ENCODE results near the gene TOX3. TPM values are rescaled to one million over a fixed set of nuclear protein-coding genes. Genes with fewer than 3 reads are reported as not detected.

Gene TOX3
- total and polyA plus RNA-seq, 2 donors (not counting 1 experiment from before 2014, with no cell fraction given) = not detected

GRCh38 chr16:52399116-52399515 lies 147.8 kb downstream of the TOX3 start:
- no peaks in the 10 kb centered on the region for H3K4me1 Mint-ChIP-seq
- no peak overlapping the region for H3K4me3 Mint-ChIP-seq
- no peak overlapping the region for H3K9ac ChIP-seq (ENCODE audit: low read length)
- intact Hi-C loops (cut with micrococcal nuclease) = no loop called here
- no peak overlapping the region for H3K4me3 ChIP-seq (ENCODE audit: control extremely low read depth in 1 of 5, extremely low read depth in 1 of 5, insufficient read depth in 1 of 5, low read depth in 2 of 5, low read length in 4 of 5)
- H3K79me2 ChIP-seq (ENCODE audit: control insufficient read depth, insufficient read depth, low read length) = no peaks in the 10 kb centered on the region
- no peak for ATAC-seq (ENCODE audit: low read depth)
- DNase-seq = no peak
- CTCF ChIA-PET = no interaction called here
- peaks cover 5% of the 10 kb centered on the region for H3K9me3 Mint-ChIP-seq (ENCODE audit: insufficient read depth)
- H3K27ac Mint-ChIP-seq = no peak overlapping the region
- peaks cover 0 to 4% (median 0%) of the 10 kb centered on the region in 3 donors for H3K9me3 ChIP-seq (ENCODE audit: control extremely low read depth in 1 of 3, control insufficient read depth in 2 of 3, insufficient read depth in 1 of 3, low read length in 2 of 3)
- H3K27me3 Mint-ChIP-seq = no peaks in the 10 kb centered on the region
- no peaks in the 10 kb centered on the region for H3K4me1 ChIP-seq (ENCODE audit: control insufficient read depth in 2 of 2, insufficient read depth in 2 of 2, low read length in 2 of 2)
- no peaks in the 10 kb centered on the region for H3K36me3 ChIP-seq (replicated peaks in 1 of 2; ENCODE audit: control extremely low read depth in 1 of 2, control insufficient read depth in 1 of 2, extremely low read depth in 1 of 2, insufficient read depth in 2 of 2, low read length in 1 of 2)
- TF ChIP-seq CTCF (IDR thresholded peaks at IDR 0.05) = no peak
- TF ChIP-seq EZH2 (IDR thresholded peaks at IDR 0.05; ENCODE audit: borderline replicate concordance, insufficient read depth, low read depth, low read length, poor library complexity, severe bottlenecking) = no peak
- POLR2A ChIA-PET = no interaction called here
- no peaks in the 10 kb centered on the region for H4K20me1 ChIP-seq (ENCODE audit: control insufficient read depth, insufficient read depth, low read length, poor library complexity, severe bottlenecking)
- H3K4me2 ChIP-seq (replicated peaks; ENCODE audit: low read depth, low read length, poor library complexity, severe bottlenecking) = no peak overlapping the region
- WGBS (ENCODE audit: insufficient coverage) = no CpG with 5 or more reads among the region's 1 CpG
- H3K27me3 ChIP-seq (replicated peaks in 1 of 4; ENCODE audit: control extremely low read depth in 1 of 4, control insufficient read depth in 3 of 4, insufficient read depth in 4 of 4, low read length in 3 of 4) = no peaks in the 10 kb centered on the region
- H3K27ac ChIP-seq (ENCODE audit: low read length in 2 of 2) = no peak overlapping the region
- no peak overlapping the region for H2AFZ ChIP-seq (ENCODE audit: insufficient read depth, low read depth, low read length, poor library complexity, severe bottlenecking)

- Mint-ChIP-seq H3K4me3 (no peak overlapping the region), H3K9me3 (ENCODE audit: insufficient read depth) (peaks cover 5% of the 10 kb centered on the region), H3K4me1 (no peaks in the 10 kb centered on the region), H3K27me3 (no peaks in the 10 kb centered on the region), H3K27ac (no peak overlapping the region)
- Histone ChIP-seq H3K9ac (ENCODE audit: low read length) (no peak overlapping the region), H3K79me2 (ENCODE audit: control insufficient read depth, insufficient read depth, low read length) (no peaks in the 10 kb centered on the region), H4K20me1 (ENCODE audit: control insufficient read depth, insufficient read depth, low read length, poor library complexity, severe bottlenecking) (no peaks in the 10 kb centered on the region), H3K4me1 (ENCODE audit: control insufficient read depth in 2 of 2, insufficient read depth in 2 of 2, low read length in 2 of 2) (no peaks in the 10 kb centered on the region), H3K4me2 (replicated peaks; ENCODE audit: low read depth, low read length, poor library complexity, severe bottlenecking) (no peak overlapping the region), H3K36me3 (replicated peaks in 1 of 2; ENCODE audit: control extremely low read depth in 1 of 2, control insufficient read depth in 1 of 2, extremely low read depth in 1 of 2, insufficient read depth in 2 of 2, low read length in 1 of 2) (no peaks in the 10 kb centered on the region), H3K27ac (ENCODE audit: low read length in 2 of 2) (no peak overlapping the region), H3K9me3 (ENCODE audit: control extremely low read depth in 1 of 3, control insufficient read depth in 2 of 3, insufficient read depth in 1 of 3, low read length in 2 of 3) (peaks cover 0 to 4% (median 0%) of the 10 kb centered on the region in 3 donors), H3K4me3 (ENCODE audit: control extremely low read depth in 1 of 5, extremely low read depth in 1 of 5, insufficient read depth in 1 of 5, low read depth in 2 of 5, low read length in 4 of 5) (no peak overlapping the region), H2AFZ (ENCODE audit: insufficient read depth, low read depth, low read length, poor library complexity, severe bottlenecking) (no peak overlapping the region), H3K27me3 (replicated peaks in 1 of 4; ENCODE audit: control extremely low read depth in 1 of 4, control insufficient read depth in 3 of 4, insufficient read depth in 4 of 4, low read length in 3 of 4) (no peaks in the 10 kb centered on the region)
- POLR2A ChIA-PET = no interaction called here
- CTCF ChIA-PET = no interaction called here
- DNase-seq (no peak), ATAC-seq (ENCODE audit: low read depth) (no peak)
- TF ChIP-seq CTCF (IDR thresholded peaks at IDR 0.05) (no peak), EZH2 (IDR thresholded peaks at IDR 0.05; ENCODE audit: borderline replicate concordance, insufficient read depth, low read depth, low read length, poor library complexity, severe bottlenecking) (no peak)
- intact Hi-C loops (cut with micrococcal nuclease) = no loop called here
- 62% methylated on average over 3 of the region's 3 CpGs for WGBS (ENCODE audit: insufficient coverage)
Measured at GRCh38 chr16:52398491-52398960, 148.4 kb downstream of the TOX3 start.
